DND-41 (cell line): ENCODE results near the gene RAP2C.
"Not testable (repeated sequence)": the region's sequence is repeated elsewhere in the genome, so short reads cannot be mapped to it uniquely, and the experiment has no call there.

Experiments
- ATAC-seq: fragments of 200-7000 bp; cut with Tn5 transposase; 3 replicates; pipeline ENCODE4 v1.9.1; 2021; ENCODE audit warnings: low read depth; ENCODE audit not compliant: insufficient read depth
- DNase-seq: peaks from one replicate; pipeline ENCODE4 v3.0.0-alpha.2; 2020
- H2AFZ ChIP-seq: 2 replicates; pipeline ENCODE4 v1.6.0; 2012; ENCODE audit warnings: low read depth, low read length
- H3K27ac ChIP-seq: 2 replicates; pipeline ENCODE4 v1.5.1; 2012; ENCODE audit warnings: low read length, inconsistent platforms
- H3K27me3 ChIP-seq: fragments of 200-600 bp; sonication (generic); 2 replicates; pipeline ENCODE4 v1.6.0; 2012; ENCODE audit warnings: low read length, mild to moderate bottlenecking, inconsistent platforms; ENCODE audit not compliant: insufficient read depth, poor library complexity
- H3K36me3 ChIP-seq: 2 replicates; pipeline ENCODE4 v1.5.1; 2012; ENCODE audit warnings: low read length, inconsistent platforms; ENCODE audit not compliant: insufficient read depth
- H3K4me1 ChIP-seq: 2 replicates; pipeline ENCODE4 v1.5.1; 2012; ENCODE audit warnings: mild to moderate bottlenecking, low read length; ENCODE audit not compliant: insufficient read depth
- H3K4me2 ChIP-seq: 2 replicates; pipeline ENCODE4 v1.6.0; 2012; ENCODE audit warnings: mild to moderate bottlenecking, moderate library complexity, low read length, inconsistent platforms; ENCODE audit not compliant: insufficient read depth
- H3K4me3 ChIP-seq, 2 experiments: fragments of 200-600 bp in 1 of 2; shearing (Covaris generic) in 1 of 2; 2 replicates each; pipeline ENCODE4 v1.5.1; 2012 to 2016; ENCODE audit warnings: inconsistent platforms in 2 of 2, low read length in 2 of 2, mild to moderate bottlenecking in 2 of 2, low read depth in 1 of 2, moderate library complexity in 1 of 2
- H3K79me2 ChIP-seq: 2 replicates; pipeline ENCODE4 v1.6.0; 2012; ENCODE audit warnings: low read length, inconsistent platforms; ENCODE audit not compliant: insufficient read depth
- H3K9ac ChIP-seq: 2 replicates; pipeline ENCODE4 v1.6.0; 2012; ENCODE audit warnings: low read depth, mild to moderate bottlenecking, inconsistent platforms, low read length, moderate library complexity
- H3K9me3 ChIP-seq: 2 replicates; pipeline ENCODE4 v1.5.1; 2012; ENCODE audit warnings: low read length, moderate library complexity, mild to moderate bottlenecking, inconsistent platforms; ENCODE audit not compliant: insufficient read depth, severe bottlenecking
- H4K20me1 ChIP-seq: 2 replicates; pipeline ENCODE4 v1.6.0; 2012; ENCODE audit warnings: low read length; ENCODE audit not compliant: insufficient read depth
- EZH2 ChIP-seq: IDR thresholded peaks from 3 replicates; pipeline ENCODE4 v1.6.1; 2012; ENCODE audit warnings: borderline replicate concordance, low read depth, mild to moderate bottlenecking, moderate library complexity, low read length, inconsistent platforms; ENCODE audit not compliant: severe bottlenecking
- TF ChIP-seq, protein P1 (sequence below): IDR thresholded peaks from 2 replicates; pipeline ENCODE4 v1.5.1; 2012; ENCODE audit warnings: borderline replicate concordance, low read length, moderate library complexity, mild to moderate bottlenecking; ENCODE audit not compliant: poor library complexity, severe bottlenecking; ENCODE audit errors: extremely low read depth

RAP2C gene

DNA sequence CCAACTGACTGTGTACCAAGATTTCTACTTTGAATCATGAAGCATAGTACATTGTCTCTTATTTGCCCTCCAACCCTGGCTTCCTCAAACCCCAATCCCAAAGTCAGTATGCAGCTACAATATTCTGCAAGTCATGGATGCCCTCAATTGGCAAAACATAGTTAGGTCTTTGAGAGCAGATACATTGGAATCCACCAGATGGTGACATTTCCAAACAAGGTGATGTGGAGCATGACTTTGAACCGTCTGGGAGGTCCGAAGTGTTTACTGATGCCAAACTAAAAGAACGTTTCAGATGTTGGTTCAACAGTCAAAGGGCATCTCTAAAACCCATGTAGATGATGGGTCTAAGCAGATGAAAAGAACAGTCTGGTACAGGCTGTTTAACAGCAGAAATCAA, 47.8 kb downstream of the RAP2C start:
- ATAC-seq = no peak

DNA sequence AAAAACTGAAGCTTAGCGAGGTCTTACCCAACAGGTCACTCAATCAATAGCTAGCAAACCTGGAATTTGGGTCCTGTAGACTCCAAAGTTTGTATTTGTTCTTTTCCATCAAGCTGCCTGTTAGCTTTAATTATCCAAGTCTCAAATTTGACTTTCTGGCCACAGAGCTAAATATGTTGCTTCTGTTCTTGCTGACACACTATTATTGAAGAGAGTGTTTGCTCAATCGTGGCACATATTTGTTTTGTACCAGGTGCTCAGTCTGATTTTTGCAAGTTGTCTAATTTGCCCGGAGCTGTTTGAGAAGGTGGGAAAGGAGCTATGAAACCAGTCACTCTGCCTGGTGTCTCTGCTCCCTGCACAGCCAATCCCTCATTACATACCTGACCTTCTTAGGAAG, 49.7 kb downstream of the RAP2C start:
- H3K9me3 ChIP-seq = no peaks in the 10 kb centered on the region
- H3K4me3 ChIP-seq = no peak overlapping the region
- H3K4me2 ChIP-seq = no peak overlapping the region
- H3K79me2 ChIP-seq = no peaks in the 10 kb centered on the region
- H3K27ac ChIP-seq = no peak overlapping the region
- TF ChIP-seq, protein P1, sequence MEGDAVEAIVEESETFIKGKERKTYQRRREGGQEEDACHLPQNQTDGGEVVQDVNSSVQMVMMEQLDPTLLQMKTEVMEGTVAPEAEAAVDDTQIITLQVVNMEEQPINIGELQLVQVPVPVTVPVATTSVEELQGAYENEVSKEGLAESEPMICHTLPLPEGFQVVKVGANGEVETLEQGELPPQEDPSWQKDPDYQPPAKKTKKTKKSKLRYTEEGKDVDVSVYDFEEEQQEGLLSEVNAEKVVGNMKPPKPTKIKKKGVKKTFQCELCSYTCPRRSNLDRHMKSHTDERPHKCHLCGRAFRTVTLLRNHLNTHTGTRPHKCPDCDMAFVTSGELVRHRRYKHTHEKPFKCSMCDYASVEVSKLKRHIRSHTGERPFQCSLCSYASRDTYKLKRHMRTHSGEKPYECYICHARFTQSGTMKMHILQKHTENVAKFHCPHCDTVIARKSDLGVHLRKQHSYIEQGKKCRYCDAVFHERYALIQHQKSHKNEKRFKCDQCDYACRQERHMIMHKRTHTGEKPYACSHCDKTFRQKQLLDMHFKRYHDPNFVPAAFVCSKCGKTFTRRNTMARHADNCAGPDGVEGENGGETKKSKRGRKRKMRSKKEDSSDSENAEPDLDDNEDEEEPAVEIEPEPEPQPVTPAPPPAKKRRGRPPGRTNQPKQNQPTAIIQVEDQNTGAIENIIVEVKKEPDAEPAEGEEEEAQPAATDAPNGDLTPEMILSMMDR = no peak
- no peak for TF ChIP-seq EZH2
- H3K4me1 ChIP-seq = no peaks in the 10 kb centered on the region
- no peaks in the 10 kb centered on the region for H4K20me1 ChIP-seq
- DNase-seq = no peak
- H3K9ac ChIP-seq = no peak overlapping the region
- H3K36me3 ChIP-seq = no peaks in the 10 kb centered on the region
- no peak overlapping the region for H2AFZ ChIP-seq
- ATAC-seq = no peak
- no peaks in the 10 kb centered on the region for H3K27me3 ChIP-seq

More for the DNA sequence above, 47.8 kb downstream of the RAP2C start:
- no peak overlapping the region for H3K27ac ChIP-seq
- no peaks in the 10 kb centered on the region for H3K27me3 ChIP-seq
- DNase-seq = no peak
- H3K4me1 ChIP-seq = no peaks in the 10 kb centered on the region
- H3K4me2 ChIP-seq = no peak overlapping the region
- no peak for TF ChIP-seq EZH2
- TF ChIP-seq, protein P1 = peak; percentile 12
- H2AFZ ChIP-seq = no peak overlapping the region
- no peak overlapping the region for H3K9ac ChIP-seq
- no peaks in the 10 kb centered on the region for H3K79me2 ChIP-seq
- H3K4me3 ChIP-seq = no peak overlapping the region
- no peaks in the 10 kb centered on the region for H3K36me3 ChIP-seq
- no peaks in the 10 kb centered on the region for H4K20me1 ChIP-seq
- H3K9me3 ChIP-seq = no peaks in the 10 kb centered on the region

DNA sequence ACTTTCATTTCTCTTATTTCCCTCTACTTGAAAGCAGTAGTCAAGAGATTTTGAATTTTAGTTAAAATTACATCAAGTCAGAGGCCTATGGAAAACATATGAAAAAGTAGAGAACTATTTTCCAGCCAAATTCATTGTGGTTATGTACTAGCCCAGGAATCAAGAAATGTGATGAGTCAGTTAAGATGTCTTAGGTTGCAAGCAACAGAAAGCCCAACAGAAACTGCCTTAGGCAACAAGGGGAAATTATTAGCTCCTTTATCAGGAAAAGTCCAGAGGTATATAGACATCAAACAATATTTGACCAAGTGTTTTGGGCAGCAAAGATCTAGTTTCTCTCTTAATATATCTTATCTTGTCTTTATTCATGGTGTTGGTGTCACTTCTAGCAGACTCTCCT, 53.6 kb downstream of the RAP2C start:
- Histone ChIP-seq H3K27me3 (no peaks in the 10 kb centered on the region), H3K4me3 (no peak overlapping the region), H3K79me2 (no peaks in the 10 kb centered on the region), H3K9me3 (no peaks in the 10 kb centered on the region), H2AFZ (no peak overlapping the region), H3K4me2 (no peak overlapping the region), H4K20me1 (no peaks in the 10 kb centered on the region), H3K4me1 (no peaks in the 10 kb centered on the region), H3K36me3 (no peaks in the 10 kb centered on the region), H3K27ac (no peak overlapping the region), H3K9ac (no peak overlapping the region)
- TF ChIP-seq EZH2 = no peak
- DNase-seq (no peak), ATAC-seq (no peak)

DNA sequence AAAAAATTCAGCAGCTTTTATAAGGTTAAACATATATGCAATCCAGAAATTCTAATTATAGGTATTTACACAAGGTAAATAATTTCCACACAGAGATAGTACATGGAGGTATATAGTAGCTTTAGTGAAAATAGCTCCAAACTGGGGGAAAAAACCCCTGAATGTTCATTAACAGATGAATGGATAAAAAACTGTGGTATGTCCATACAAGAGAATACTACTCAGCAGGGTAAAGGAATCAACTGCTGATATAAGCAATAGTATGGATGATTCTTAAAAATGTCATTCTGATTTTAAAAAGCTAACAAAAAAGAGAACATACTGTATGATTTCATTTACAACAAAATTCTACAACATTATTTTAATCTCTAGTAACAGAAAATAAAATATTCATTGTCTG, 54.2 kb downstream of the RAP2C start:
- ATAC-seq = no peak
- no peak for TF ChIP-seq EZH2
- TF ChIP-seq, protein P1 = no peak
- DNase-seq = no peak
- no peak overlapping the region for H3K9ac ChIP-seq
- no peaks in the 10 kb centered on the region for H4K20me1 ChIP-seq
- no peaks in the 10 kb centered on the region for H3K27me3 ChIP-seq
- H3K4me1 ChIP-seq = no peaks in the 10 kb centered on the region
- H3K79me2 ChIP-seq = no peaks in the 10 kb centered on the region
- no peak overlapping the region for H3K27ac ChIP-seq
- no peak overlapping the region for H3K4me2 ChIP-seq
- no peak overlapping the region for H2AFZ ChIP-seq
- no peaks in the 10 kb centered on the region for H3K9me3 ChIP-seq
- H3K4me3 ChIP-seq = no peak overlapping the region
- no peaks in the 10 kb centered on the region for H3K36me3 ChIP-seq

DNA sequence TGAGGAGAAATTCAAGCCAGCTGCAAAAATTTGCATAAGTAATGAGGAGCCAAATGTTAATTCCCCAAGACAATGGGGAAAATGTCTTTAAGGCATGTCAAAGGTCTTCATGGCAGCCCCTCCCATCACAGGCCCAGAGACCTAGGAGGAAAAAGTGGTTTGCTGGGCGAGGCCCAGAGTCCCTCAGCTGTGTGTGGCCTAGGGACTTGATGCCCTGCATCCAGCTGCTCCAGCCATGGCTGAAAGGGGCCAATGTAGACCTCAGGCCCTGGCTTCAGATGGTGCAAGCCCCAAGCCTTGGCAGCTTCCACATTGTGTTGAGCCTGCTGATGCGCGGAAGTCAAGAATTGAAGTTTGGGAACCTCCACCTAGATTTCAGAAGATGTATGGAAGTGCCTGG, 56.2 kb downstream of the RAP2C start:
- not testable (repeated sequence) for H3K9ac ChIP-seq, H4K20me1 ChIP-seq, H3K36me3 ChIP-seq, H3K79me2 ChIP-seq, H3K4me3 ChIP-seq, H3K27ac ChIP-seq, H3K4me1 ChIP-seq, H3K27me3 ChIP-seq, DNase-seq, ATAC-seq, H3K9me3 ChIP-seq, H2AFZ ChIP-seq, H3K4me2 ChIP-seq
